Karpas-422 (cell line): ENCODE data around the gene PXMP4. TPM values are rescaled to one million over a fixed set of nuclear protein-coding genes. Genes with fewer than 3 reads are reported as not detected.
"Not testable (repeated sequence)": the region's sequence is repeated elsewhere in the genome, so short reads cannot be mapped to it uniquely, and the experiment has no call there.

Experiments
- DNase-seq: peaks from one replicate; pipeline ENCODE4 v3.0.0-alpha.2; 2015
- H2AFZ ChIP-seq: fragments of 200-600 bp; sonication (generic); 2 replicates; pipeline ENCODE4 v1.6.1; 2014; ENCODE audit warnings: antibody characterized with exemption, low read length, mixed read lengths
- H3K27ac ChIP-seq: fragments of 200-600 bp; sonication (generic); 2 replicates; pipeline ENCODE4 v1.5.1; 2014; ENCODE audit warnings: mild to moderate bottlenecking, low read length, moderate library complexity
- H3K27me3 ChIP-seq: fragments of 200-600 bp; sonication (generic); 2 replicates; pipeline ENCODE4 v1.6.1; 2014; ENCODE audit warnings: low read length, mixed read lengths
- H3K36me3 ChIP-seq: fragments of 200-600 bp; sonication (generic); 2 replicates; pipeline ENCODE4 v1.6.1; 2014; ENCODE audit warnings: low read length, mixed read lengths; ENCODE audit not compliant: insufficient read depth
- H3K4me1 ChIP-seq: fragments of 200-600 bp; sonication (generic); 2 replicates; pipeline ENCODE4 v1.6.1; 2014; ENCODE audit warnings: mild to moderate bottlenecking, low read length, mixed read lengths
- H3K4me2 ChIP-seq: fragments of 200-600 bp; sonication (generic); 2 replicates; pipeline ENCODE4 v1.6.1; 2014; ENCODE audit warnings: low read length, low read depth, mild to moderate bottlenecking; ENCODE audit not compliant: poor library complexity, severe bottlenecking
- H3K4me3 ChIP-seq: fragments of 200-600 bp; sonication (generic); 2 replicates; pipeline ENCODE4 v1.5.1; 2014; ENCODE audit warnings: mild to moderate bottlenecking, antibody characterized with exemption, low read length, mixed read lengths
- H3K79me2 ChIP-seq: fragments of 200-600 bp; sonication (generic); 2 replicates; pipeline ENCODE4 v1.6.1; 2014; ENCODE audit warnings: mild to moderate bottlenecking, low read length, mixed read lengths
- H3K9ac ChIP-seq: fragments of 200-600 bp; sonication (generic); 2 replicates; pipeline ENCODE4 v1.6.0; 2014; ENCODE audit warnings: low read length
- H3K9me2 ChIP-seq: fragments of 200-600 bp; sonication (generic), shearing (Covaris generic); replicated peaks from 2 replicates; pipeline ENCODE4 v1.6.0; 2014; ENCODE audit warnings: mild to moderate bottlenecking, low read length, moderate library complexity; ENCODE audit not compliant: insufficient read depth
- H3K9me3 ChIP-seq: fragments of 300-700, 200-600 bp; sonication (generic); 2 replicates; pipeline ENCODE4 v1.6.1; 2014; ENCODE audit warnings: low read length, mixed read lengths
- H4K20me1 ChIP-seq: fragments of 200-600 bp; sonication (generic); 2 replicates; pipeline ENCODE4 v1.6.1; 2014; ENCODE audit warnings: mild to moderate bottlenecking, antibody characterized with exemption, low read length, low read depth; ENCODE audit not compliant: insufficient read depth
- total RNA-seq: library from RNA; depleted of rRNA; stranded (reverse); fragments of >200 nt; shearing (Covaris generic); gene quantifications from 2 replicates; pipeline ENCODE4 v1.2.3, GENCODE V29; 2014; ENCODE audit warnings: low replicate concordance

The PXMP4 gene
- total RNA-seq, 1 experiment from 2014 or later = 4.7 TPM

- no peaks in the 10 kb centered on the region for H3K79me2 ChIP-seq
- H3K27ac ChIP-seq = no peak overlapping the region
- H3K36me3 ChIP-seq = peaks cover 13% of the 10 kb centered on the region
- no peaks in the 10 kb centered on the region for H3K27me3 ChIP-seq
- no peak for DNase-seq
- H3K9ac ChIP-seq = no peak overlapping the region
- H4K20me1 ChIP-seq = no peaks in the 10 kb centered on the region
- H2AFZ ChIP-seq = no peak overlapping the region
- no peaks in the 10 kb centered on the region for H3K4me1 ChIP-seq
- H3K4me2 ChIP-seq = no peak overlapping the region
- H3K9me3 ChIP-seq = no peaks in the 10 kb centered on the region; the same call in 1 of the 2 replicates
- no peaks in the 10 kb centered on the region for H3K9me2 ChIP-seq
- H3K4me3 ChIP-seq = no peak overlapping the region
These were observed 36.9 kb upstream of the PXMP4 start for GRCh38 chr20:33757046-33757445.

GRCh38 chr20:33755936-33756490, 35.9 kb upstream of the PXMP4 start:
- DNase-seq, H3K4me1 ChIP-seq, H2AFZ ChIP-seq, H3K9ac ChIP-seq, H3K9me3 ChIP-seq, H3K9me2 ChIP-seq, H3K27me3 ChIP-seq, H3K4me2 ChIP-seq, H3K79me2 ChIP-seq, H3K27ac ChIP-seq, H4K20me1 ChIP-seq, H3K4me3 ChIP-seq: not testable (repeated sequence)
- H3K36me3 ChIP-seq = peaks cover 13% of the 10 kb centered on the region

GRCh38 chr20:33753763-33754162, 33.7 kb upstream of the PXMP4 start:
- DNase-seq = no peak
- Histone ChIP-seq H3K27ac (no peak overlapping the region), H3K9me3 (no peaks in the 10 kb centered on the region; the same call in 1 of the 2 replicates), H3K4me1 (no peaks in the 10 kb centered on the region), H3K9ac (no peak overlapping the region), H3K9me2 (no peaks in the 10 kb centered on the region), H2AFZ (no peak overlapping the region), H3K27me3 (no peaks in the 10 kb centered on the region), H3K4me3 (no peak overlapping the region), H3K4me2 (no peak overlapping the region), H4K20me1 (no peaks in the 10 kb centered on the region), H3K36me3 (peaks cover 13% of the 10 kb centered on the region), H3K79me2 (no peaks in the 10 kb centered on the region)

GRCh38 chr20:33753143-33753542, 33.0 kb upstream of the PXMP4 start:
- Histone ChIP-seq H3K4me1 (no peaks in the 10 kb centered on the region), H3K4me3 (no peak overlapping the region), H3K4me2 (no peak overlapping the region), H3K36me3 (peaks cover 13% of the 10 kb centered on the region), H3K9ac (no peak overlapping the region), H2AFZ (no peak overlapping the region), H3K79me2 (no peaks in the 10 kb centered on the region), H3K27ac (no peak overlapping the region), H3K27me3 (no peaks in the 10 kb centered on the region), H3K9me3 (no peaks in the 10 kb centered on the region; the same call in 1 of the 2 replicates), H4K20me1 (no peaks in the 10 kb centered on the region), H3K9me2 (no peaks in the 10 kb centered on the region)
- DNase-seq = no peak

- H3K9ac ChIP-seq = no peak overlapping the region
- no peaks in the 10 kb centered on the region for H3K27me3 ChIP-seq
- no peaks in the 10 kb centered on the region for H3K9me3 ChIP-seq
- no peak overlapping the region for H2AFZ ChIP-seq
- H3K79me2 ChIP-seq = no peaks in the 10 kb centered on the region
- H3K4me2 ChIP-seq = no peak overlapping the region
- peaks cover 4% of the 10 kb centered on the region for H3K36me3 ChIP-seq
- H3K4me1 ChIP-seq = no peaks in the 10 kb centered on the region
- no peak for DNase-seq
- H3K4me3 ChIP-seq = no peak overlapping the region
- H3K9me2 ChIP-seq = no peaks in the 10 kb centered on the region
- H4K20me1 ChIP-seq = no peaks in the 10 kb centered on the region
- no peak overlapping the region for H3K27ac ChIP-seq
These were observed 31.7 kb upstream of the PXMP4 start for GRCh38 chr20:33751775-33752174.

GRCh38 chr20:33746325-33746998, 26.4 kb upstream of the PXMP4 start:
- H3K79me2 ChIP-seq = no peaks in the 10 kb centered on the region
- H3K9me3 ChIP-seq = no peaks in the 10 kb centered on the region
- H3K27ac ChIP-seq = no peak overlapping the region
- no peaks in the 10 kb centered on the region for H4K20me1 ChIP-seq
- no peak for DNase-seq
- H3K9me2 ChIP-seq = no peaks in the 10 kb centered on the region
- H3K4me3 ChIP-seq = no peak overlapping the region
- H3K4me2 ChIP-seq = no peak overlapping the region
- no peak overlapping the region for H3K9ac ChIP-seq
- H3K36me3 ChIP-seq = peaks cover 2% of the 10 kb centered on the region; the same call in 1 of the 2 replicates
- H2AFZ ChIP-seq = no peak overlapping the region
- no peaks in the 10 kb centered on the region for H3K27me3 ChIP-seq
- no peaks in the 10 kb centered on the region for H3K4me1 ChIP-seq

- no peak overlapping the region for H3K4me3 ChIP-seq
- no peak overlapping the region for H3K4me2 ChIP-seq
- H3K27me3 ChIP-seq = no peaks in the 10 kb centered on the region
- H3K9me2 ChIP-seq = no peaks in the 10 kb centered on the region
- no peaks in the 10 kb centered on the region for H4K20me1 ChIP-seq
- peaks cover 2% of the 10 kb centered on the region; the same call in 1 of the 2 replicates for H3K36me3 ChIP-seq
- no peak for DNase-seq
- H3K4me1 ChIP-seq = no peaks in the 10 kb centered on the region
- H3K79me2 ChIP-seq = no peaks in the 10 kb centered on the region
- H3K27ac ChIP-seq = no peak overlapping the region
- no peak overlapping the region for H3K9ac ChIP-seq
- no peak overlapping the region for H2AFZ ChIP-seq
- H3K9me3 ChIP-seq = no peaks in the 10 kb centered on the region
These were observed 24.8 kb upstream of the PXMP4 start for GRCh38 chr20:33744773-33745385.

- no peak for DNase-seq
- H3K4me2 ChIP-seq = no peak overlapping the region
- peaks cover 2% of the 10 kb centered on the region; the same call in 1 of the 2 replicates for H3K36me3 ChIP-seq
- no peak overlapping the region for H2AFZ ChIP-seq
- H3K9me3 ChIP-seq = no peaks in the 10 kb centered on the region
- H3K27me3 ChIP-seq = no peaks in the 10 kb centered on the region
- H3K79me2 ChIP-seq = no peaks in the 10 kb centered on the region
- H3K27ac ChIP-seq = no peak overlapping the region
- no peaks in the 10 kb centered on the region for H4K20me1 ChIP-seq
- H3K4me1 ChIP-seq = no peaks in the 10 kb centered on the region
- H3K9ac ChIP-seq = no peak overlapping the region
- no peak overlapping the region for H3K4me3 ChIP-seq
- no peaks in the 10 kb centered on the region for H3K9me2 ChIP-seq
These were observed 24.1 kb upstream of the PXMP4 start for GRCh38 chr20:33744181-33744580.
